Activated naive CD4-positive, alpha-beta T cell treated with anti-CD3 and anti-CD28 coated beads, Interleukin-2, amount 50 U/mL, for 72 hours (primary cell): ENCODE measurements around the gene B4GALT3. TPM values are rescaled to one million over a fixed set of nuclear protein-coding genes. Genes with fewer than 3 reads are reported as not detected.

Experiments
- ATAC-seq, 2 donors: fragments of 150-1000 bp; cut with Tn5 transposase; 2 replicates each; pipeline ENCODE4 v1.10.0; 2021; ENCODE audit warnings: mild to moderate bottlenecking in 2 of 2, moderate library complexity in 2 of 2
- DNase-seq, 2 donors: peaks; one replicate each; pipeline ENCODE4 v3.0.0; 2021 to 2022; ENCODE audit warnings: low spot score in 2 of 2
- H3K27ac Mint-ChIP-seq, 2 donors: one replicate each; pipeline ENCODE4 v1.8.0; 2022; ENCODE audit warnings: mild to moderate bottlenecking in 2 of 2, mixed read lengths in 2 of 2
- H3K36me3 Mint-ChIP-seq, 2 donors: one replicate each; pipeline ENCODE4 v1.8.0; 2022; ENCODE audit warnings: mixed read lengths in 2 of 2
- H3K9me3 Mint-ChIP-seq, 2 donors: one replicate each; pipeline ENCODE4 v1.8.0; 2022; ENCODE audit warnings: mixed read lengths in 2 of 2
- total RNA-seq, 2 donors: library from RNA; stranded (reverse); gene quantifications; one replicate each; pipeline ENCODE4 v1.2.3, GENCODE V29; 2022

B4GALT3 gene
- total RNA-seq, 2 donors from 2014 or later: 39.0 to 92.4 TPM

- H3K9me3 Mint-ChIP-seq: no peaks in the 10 kb centered on the region
- ATAC-seq: no peak
Measured at GRCh38 chr1:161175771-161176453, 1.4 kb downstream of the B4GALT3 start.

DNA sequence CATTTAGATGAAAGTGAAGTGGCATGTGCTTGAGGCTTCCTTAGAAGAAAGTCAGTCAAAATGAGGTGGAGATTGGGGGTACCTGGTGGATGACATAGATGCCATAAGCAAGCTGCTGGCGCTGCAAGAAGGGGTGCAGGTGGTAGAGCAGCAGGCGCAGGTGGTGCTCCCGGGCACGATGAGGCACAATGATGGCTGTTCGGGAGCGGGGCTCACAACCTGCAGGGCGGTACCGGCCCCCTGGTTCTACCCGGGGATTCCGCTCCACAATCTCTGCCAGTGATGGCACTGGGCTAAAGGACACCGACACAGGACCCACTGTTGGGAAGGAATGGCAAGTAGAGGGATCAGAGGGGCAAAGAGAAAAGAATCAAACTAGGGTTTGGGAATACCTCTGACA is 2.4 kb downstream of the B4GALT3 start:
- H3K36me3 Mint-ChIP-seq: peaks cover 41 to 57% of the 10 kb centered on the region in 2 donors
- ATAC-seq: no peak
- H3K27ac Mint-ChIP-seq: peak overlapping the region in 1 of 2 donors; percentile 94

More at GRCh38 chr1:161175771-161176453, 1.4 kb downstream of the B4GALT3 start:
- no peak for DNase-seq
- Mint-ChIP-seq H3K36me3 (peaks cover 41 to 56% of the 10 kb centered on the region in 2 donors), H3K27ac (peak overlapping the region; percentile 94 to 100)

GRCh38 chr1:161173711-161174110 is 3.6 kb downstream of the B4GALT3 start:
- peak overlapping the region; percentile 61 to 94 for H3K27ac Mint-ChIP-seq
- no peak for DNase-seq
- no peak for ATAC-seq
- no peaks in the 10 kb centered on the region for H3K9me3 Mint-ChIP-seq
- H3K36me3 Mint-ChIP-seq: peaks cover 41 to 61% of the 10 kb centered on the region in 2 donors

More for the DNA sequence above, 2.4 kb downstream of the B4GALT3 start:
- H3K9me3 Mint-ChIP-seq: no peaks in the 10 kb centered on the region
- no peak for DNase-seq

- H3K36me3 Mint-ChIP-seq: peaks cover 41 to 61% of the 10 kb centered on the region in 2 donors
- H3K9me3 Mint-ChIP-seq: no peaks in the 10 kb centered on the region
- no peak for DNase-seq
- ATAC-seq: no peak
- H3K27ac Mint-ChIP-seq: peak overlapping the region; percentile 66 to 94
Measured at GRCh38 chr1:161172776-161173376, 4.4 kb downstream of the B4GALT3 start.

DNA sequence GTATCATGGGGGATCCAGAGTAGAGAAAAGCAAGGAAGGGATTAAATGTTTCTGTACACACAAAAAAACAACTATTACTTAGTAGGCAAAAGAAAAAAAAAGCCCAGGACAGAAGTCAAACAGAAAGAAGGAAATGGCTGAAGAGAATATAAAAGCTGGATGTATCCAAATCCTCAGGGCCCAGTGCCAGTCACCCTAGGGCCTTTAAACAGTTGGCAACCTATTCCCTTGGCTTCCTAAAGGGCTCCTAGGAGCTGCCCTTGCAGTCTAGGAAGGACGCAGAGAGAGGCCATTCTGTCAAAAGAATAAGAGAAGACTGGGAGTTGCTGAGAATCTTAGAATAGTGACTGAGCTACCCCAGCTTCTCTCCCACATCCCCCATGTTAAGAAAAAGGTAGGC is 5.0 kb downstream of the B4GALT3 start:
- Mint-ChIP-seq H3K36me3 (peaks cover 39 to 59% of the 10 kb centered on the region in 2 donors), H3K9me3 (no peaks in the 10 kb centered on the region), H3K27ac (peak overlapping the region; percentile 66 to 94)
- ATAC-seq (no peak), DNase-seq (no peak)

GRCh38 chr1:161171696-161172095 is 5.6 kb downstream of the B4GALT3 start:
- DNase-seq (no peak), ATAC-seq (no peak)
- H3K36me3 Mint-ChIP-seq: peaks cover 32 to 54% of the 10 kb centered on the region in 2 donors
- H3K27ac Mint-ChIP-seq: peak overlapping the region; percentile 42 to 57
- no peaks in the 10 kb centered on the region for H3K9me3 Mint-ChIP-seq

GRCh38 chr1:161171191-161171590 is 6.1 kb downstream of the B4GALT3 start:
- no peak for ATAC-seq
- Mint-ChIP-seq H3K36me3 (peaks cover 27 to 49% of the 10 kb centered on the region in 2 donors), H3K9me3 (no peaks in the 10 kb centered on the region), H3K27ac (peak overlapping the region; percentile 42 to 57)
- no peak for DNase-seq

GRCh38 chr1:161168906-161169305 is 8.4 kb downstream of the B4GALT3 start:
- ATAC-seq (no peak), DNase-seq (no peak)
- Mint-ChIP-seq H3K9me3 (no peaks in the 10 kb centered on the region), H3K27ac (peak overlapping the region in 1 of 2 donors; percentile 58), H3K36me3 (peaks cover 9 to 37% of the 10 kb centered on the region in 2 donors)

DNA sequence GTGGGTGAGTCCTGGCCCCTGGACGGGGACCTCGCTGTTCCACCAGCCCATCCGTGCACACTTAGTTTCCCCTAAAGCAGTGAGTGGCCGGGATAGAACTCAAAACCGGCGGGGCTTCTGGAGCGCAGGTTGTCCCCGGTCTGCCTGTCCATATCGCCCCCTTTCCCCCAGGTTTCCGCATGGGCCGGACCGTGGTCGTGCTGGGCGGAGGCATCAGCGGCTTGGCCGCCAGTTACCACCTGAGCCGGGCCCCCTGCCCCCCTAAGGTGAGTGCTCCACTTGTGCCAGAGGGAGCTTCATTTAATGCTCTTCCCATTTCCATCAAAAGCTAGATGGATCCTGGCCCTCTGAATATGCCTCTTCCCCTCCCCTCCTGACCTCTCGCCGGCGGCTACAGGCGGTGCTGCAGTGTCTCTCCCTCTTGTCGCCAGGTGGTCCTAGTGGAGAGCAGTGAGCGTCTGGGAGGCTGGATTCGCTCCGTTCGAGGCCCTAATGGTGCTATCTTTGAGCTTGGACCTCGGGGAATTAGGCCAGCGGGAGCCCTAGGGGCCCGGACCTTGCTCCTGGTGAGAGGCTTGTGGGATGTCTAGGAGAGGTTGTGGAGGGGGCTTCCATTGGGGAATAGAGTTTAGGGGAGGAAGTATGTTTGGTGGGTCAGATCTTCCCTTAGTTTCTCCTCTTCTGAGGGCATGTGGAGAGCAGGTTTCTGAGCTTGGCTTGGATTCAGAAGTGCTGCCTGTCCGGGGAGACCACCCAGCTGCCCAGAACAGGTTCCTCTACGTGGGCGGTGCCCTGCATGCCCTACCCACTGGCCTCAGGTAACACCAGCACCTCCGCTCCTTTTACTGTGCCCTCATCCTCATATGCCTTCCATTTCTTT is 10.4 kb downstream of the B4GALT3 start:
- DNase-seq (no peak), ATAC-seq (no peak)
- no peaks in the 10 kb centered on the region for H3K9me3 Mint-ChIP-seq

GRCh38 chr1:161165742-161166668 is 11.3 kb downstream of the B4GALT3 start, which contains the start of gene PPOX:
Gene PPOX, plus strand, starts transcription at chr1:161166426. Its CDS starts 422 bp downstream, at chr1:161166848.
- Mint-ChIP-seq H3K36me3 (peaks cover 0 to 15% of the 10 kb centered on the region in 2 donors), H3K9me3 (no peaks in the 10 kb centered on the region), H3K27ac (peak within 1 kb of the TSS; percentile 88 to 96)
- peak; percentile 95 to 96 for ATAC-seq
- peak; percentile 89 to 95 for DNase-seq

More for the DNA sequence above, 10.4 kb downstream of the B4GALT3 start:
- Mint-ChIP-seq H3K27ac (peak overlapping the region; percentile 88 to 96), H3K36me3 (peaks cover 0 to 20% of the 10 kb centered on the region in 2 donors)

DNA sequence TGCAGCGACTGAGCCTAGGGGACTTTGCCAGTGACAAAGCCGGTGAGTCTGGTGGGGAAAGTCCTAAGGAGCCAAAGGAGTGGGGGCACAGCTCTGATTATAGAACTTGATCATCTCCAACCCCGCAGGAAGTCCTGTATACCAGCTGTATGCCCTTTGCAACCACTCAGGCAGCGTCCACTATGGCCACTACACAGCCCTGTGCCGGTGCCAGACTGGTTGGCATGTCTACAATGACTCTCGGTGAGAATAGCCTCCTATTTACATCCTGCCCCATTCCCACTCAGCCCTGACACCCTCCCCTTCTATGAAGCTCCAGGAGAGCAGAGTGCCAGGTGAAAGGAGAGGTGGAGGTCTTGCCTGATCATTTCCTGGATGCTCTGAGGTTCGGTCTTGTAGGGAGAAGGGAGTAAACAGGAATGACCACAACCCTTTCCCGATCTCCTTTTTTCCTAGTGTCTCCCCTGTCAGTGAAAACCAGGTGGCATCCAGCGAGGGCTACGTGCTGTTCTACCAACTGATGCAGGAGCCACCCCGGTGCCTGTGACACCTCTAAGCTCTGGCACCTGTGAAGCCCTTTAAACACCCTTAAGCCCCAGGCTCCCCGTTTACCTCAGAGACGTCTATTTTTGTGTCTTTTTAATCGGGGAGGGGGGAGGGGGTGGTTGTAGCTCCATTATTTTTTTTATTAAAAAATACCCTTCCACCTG is 12.3 kb downstream of the B4GALT3 start:
- Mint-ChIP-seq H3K36me3 (peaks cover 0 to 15% of the 10 kb centered on the region in 2 donors), H3K9me3 (no peaks in the 10 kb centered on the region), H3K27ac (peak overlapping the region; percentile 75 to 88)
- ATAC-seq (no peak), DNase-seq (no peak)

- DNase-seq: no peak
- no peak for ATAC-seq
- H3K36me3 Mint-ChIP-seq: peaks cover 0 to 12% of the 10 kb centered on the region in 2 donors
- peak overlapping the region; percentile 88 to 92 for H3K27ac Mint-ChIP-seq
- H3K9me3 Mint-ChIP-seq: no peaks in the 10 kb centered on the region
Measured at GRCh38 chr1:161163793-161164192, 13.5 kb downstream of the B4GALT3 start.

DNA sequence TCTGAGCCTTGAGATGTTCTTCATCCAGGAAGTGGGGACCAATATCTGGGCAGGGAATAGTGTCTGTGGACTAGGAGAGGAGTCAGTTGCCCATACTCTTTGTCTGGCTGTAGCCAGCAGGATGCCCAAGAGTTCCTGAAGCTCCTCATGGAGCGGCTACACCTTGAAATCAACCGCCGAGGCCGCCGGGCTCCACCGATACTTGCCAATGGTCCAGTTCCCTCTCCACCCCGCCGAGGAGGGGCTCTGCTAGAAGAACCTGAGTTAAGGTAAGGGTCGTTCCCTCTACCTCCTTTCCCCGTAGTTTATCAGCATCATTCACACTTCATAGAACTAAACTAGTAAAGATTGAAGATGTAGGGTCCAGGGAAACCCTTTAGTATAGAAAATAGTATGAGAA is 14.5 kb downstream of the B4GALT3 start:
- peak overlapping the region; percentile 0 to 92 for H3K27ac Mint-ChIP-seq

DNA sequence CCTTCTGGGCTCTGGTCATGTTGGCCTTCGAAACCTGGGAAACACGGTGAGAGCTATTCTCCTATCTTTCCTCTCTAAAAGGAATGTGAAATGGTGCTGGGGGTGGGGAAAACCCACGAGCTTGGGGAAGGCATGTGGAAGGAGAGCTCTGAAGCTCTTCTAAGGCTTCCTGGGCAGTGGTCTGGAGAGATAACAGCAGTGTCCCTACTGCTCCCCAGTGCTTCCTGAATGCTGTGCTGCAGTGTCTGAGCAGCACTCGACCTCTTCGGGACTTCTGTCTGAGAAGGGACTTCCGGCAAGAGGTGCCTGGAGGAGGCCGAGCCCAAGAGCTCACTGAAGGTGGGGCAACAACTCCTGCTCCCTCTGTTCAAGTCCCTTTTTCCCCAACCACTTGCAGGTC is 15.3 kb downstream of the B4GALT3 start:
- Mint-ChIP-seq H3K36me3 (peaks cover 0 to 15% of the 10 kb centered on the region in 2 donors), H3K9me3 (no peaks in the 10 kb centered on the region), H3K27ac (peak overlapping the region in 1 of 2 donors; percentile 63)
- no peak for DNase-seq
- no peak for ATAC-seq

More for the DNA sequence above, 14.5 kb downstream of the B4GALT3 start:
- H3K36me3 Mint-ChIP-seq: peaks cover 0 to 12% of the 10 kb centered on the region in 2 donors
- no peaks in the 10 kb centered on the region for H3K9me3 Mint-ChIP-seq
- no peak for DNase-seq
- no peak for ATAC-seq

GRCh38 chr1:161161652-161162051 is 15.7 kb downstream of the B4GALT3 start:
- Mint-ChIP-seq H3K27ac (peak overlapping the region in 1 of 2 donors; percentile 63), H3K36me3 (peaks cover 0 to 18% of the 10 kb centered on the region in 2 donors), H3K9me3 (no peaks in the 10 kb centered on the region)
- ATAC-seq (no peak), DNase-seq (no peak)
